K562 (cell line): ENCODE data around the gene SHC1. TPM values are rescaled to one million over a fixed set of nuclear protein-coding genes. Genes with fewer than 3 reads are reported as not detected.

Experiments
- ATF1 ChIP-seq, 2 experiments: fragments of 450-650 bp in 1 of 2; IDR thresholded peaks; 2 replicates each; pipeline ENCODE4 v1.6.1; 2016; ENCODE audit warnings: missing compliant biosample characterization in 1 of 2, missing genetic modification characterization in 1 of 2
- NFYB ChIP-seq: IDR thresholded peaks from 2 replicates; pipeline ENCODE4 v1.6.1; 2011; ENCODE audit warnings: mild to moderate bottlenecking, moderate library complexity; ENCODE audit not compliant: insufficient read length; ENCODE audit errors: extremely low read depth
- NR4A1 ChIP-seq, 2 experiments: fragments of 250-450 bp in 1 of 2; fragments of 450-650 bp in 1 of 2; sonication (Bioruptor Pico) in 1 of 2; IDR thresholded peaks; 2 replicates each; pipeline versions ENCODE4 v1.4.0 to v1.6.1; 2016 to 2020; ENCODE audit warnings: mild to moderate bottlenecking in 2 of 2, missing compliant biosample characterization in 1 of 2, missing genetic modification characterization in 1 of 2, moderate library complexity in 1 of 2
- SMARCB1 ChIP-seq: IDR thresholded peaks from 2 replicates; pipeline ENCODE4 v1.6.1; 2011; ENCODE audit warnings: improper control_type of control experiment, low read depth; ENCODE audit not compliant: insufficient read length
- STAG1 ChIP-seq: sonication (generic); formaldehyde crosslinking; IDR thresholded peaks from 2 replicates; pipeline ENCODE4 v1.5.0; 2020; ENCODE audit warnings: missing genetic modification reagents, borderline replicate concordance
- TFAM ChIP-seq: fragments of 250-450 bp; sonication (Bioruptor Pico); conservative IDR thresholded peaks from 2 replicates; pipeline ENCODE4 v1.5.0; 2021; ENCODE audit warnings: mild to moderate bottlenecking, moderate library complexity
- ZBTB34 ChIP-seq: fragments of 250-450 bp; sonication (Bioruptor Pico); IDR thresholded peaks from 2 replicates; pipeline ENCODE4 v1.8.0; 2021; ENCODE audit warnings: mild to moderate bottlenecking, moderate library complexity
- polyA plus RNA-seq, 8 experiments: library from polyadenylated mRNA; depleted of rRNA in 4 of 8; stranded (reverse) in 5 of 8; unstranded in 3 of 8; fragments of >200 nt; fragmentation: Nextera tagmentation in 2 of 8; fragmentation: Illumina TruSeq in 1 of 8; extraction: Ambion mirVana in 2 of 8; extraction: Trizol in 1 of 8; gene quantifications; 2 replicates each; pipeline versions ENCODE4 v1.2.1 to v1.2.3, GENCODE V29; 2011 to 2014; ENCODE audit warnings: inconsistent platforms in 1 of 8, missing spikeins in 1 of 8
- total RNA-seq, 7 experiments: library from RNA; depleted of rRNA in 6 of 7; stranded (reverse); fragments of >200 nt in 6 of 7; fragmentation: Illumina TruSeq in 2 of 7; extraction: Trizol in 2 of 7; gene quantifications; 2 replicates each; pipeline versions ENCODE4 v1.2.1 to v1.2.3, GENCODE V29; 2011 to 2021; ENCODE audit warnings: low replicate concordance in 1 of 7
- TF ChIP-seq, protein P1 (sequence below): fragments of 450-650 bp; IDR thresholded peaks from 2 replicates; pipeline ENCODE4 v1.6.1; 2016; ENCODE audit warnings: mild to moderate bottlenecking, moderate library complexity

Gene SHC1
- total and polyA plus RNA-seq, 9 of the 15 experiments (the other 6 are each of a cell fraction or from before 2014, with no cell fraction given): 4.1 to 113 (median 51.9) TPM

- TF ChIP-seq ATF1 (CRISPR knock-in tag; IDR thresholded peaks at IDR 0.05) (no peak), ATF1 (tag; IDR thresholded peaks at IDR 0.05) (peak; percentile 67), ZBTB34 (no peak), STAG1 (CRISPR knock-in tag) (no peak), NR4A1 (CRISPR knock-in tag; IDR thresholded peaks at IDR 0.05) (no peak), NR4A1 (tag; IDR thresholded peaks at IDR 0.05) (0 out of 2 replicates have a peak, but pooled peaks have one; percentile 15), TFAM (CRISPR knock-in tag) (no peak), SMARCB1 (no peak), NFYB (no peak)
- TF ChIP-seq, protein P1, sequence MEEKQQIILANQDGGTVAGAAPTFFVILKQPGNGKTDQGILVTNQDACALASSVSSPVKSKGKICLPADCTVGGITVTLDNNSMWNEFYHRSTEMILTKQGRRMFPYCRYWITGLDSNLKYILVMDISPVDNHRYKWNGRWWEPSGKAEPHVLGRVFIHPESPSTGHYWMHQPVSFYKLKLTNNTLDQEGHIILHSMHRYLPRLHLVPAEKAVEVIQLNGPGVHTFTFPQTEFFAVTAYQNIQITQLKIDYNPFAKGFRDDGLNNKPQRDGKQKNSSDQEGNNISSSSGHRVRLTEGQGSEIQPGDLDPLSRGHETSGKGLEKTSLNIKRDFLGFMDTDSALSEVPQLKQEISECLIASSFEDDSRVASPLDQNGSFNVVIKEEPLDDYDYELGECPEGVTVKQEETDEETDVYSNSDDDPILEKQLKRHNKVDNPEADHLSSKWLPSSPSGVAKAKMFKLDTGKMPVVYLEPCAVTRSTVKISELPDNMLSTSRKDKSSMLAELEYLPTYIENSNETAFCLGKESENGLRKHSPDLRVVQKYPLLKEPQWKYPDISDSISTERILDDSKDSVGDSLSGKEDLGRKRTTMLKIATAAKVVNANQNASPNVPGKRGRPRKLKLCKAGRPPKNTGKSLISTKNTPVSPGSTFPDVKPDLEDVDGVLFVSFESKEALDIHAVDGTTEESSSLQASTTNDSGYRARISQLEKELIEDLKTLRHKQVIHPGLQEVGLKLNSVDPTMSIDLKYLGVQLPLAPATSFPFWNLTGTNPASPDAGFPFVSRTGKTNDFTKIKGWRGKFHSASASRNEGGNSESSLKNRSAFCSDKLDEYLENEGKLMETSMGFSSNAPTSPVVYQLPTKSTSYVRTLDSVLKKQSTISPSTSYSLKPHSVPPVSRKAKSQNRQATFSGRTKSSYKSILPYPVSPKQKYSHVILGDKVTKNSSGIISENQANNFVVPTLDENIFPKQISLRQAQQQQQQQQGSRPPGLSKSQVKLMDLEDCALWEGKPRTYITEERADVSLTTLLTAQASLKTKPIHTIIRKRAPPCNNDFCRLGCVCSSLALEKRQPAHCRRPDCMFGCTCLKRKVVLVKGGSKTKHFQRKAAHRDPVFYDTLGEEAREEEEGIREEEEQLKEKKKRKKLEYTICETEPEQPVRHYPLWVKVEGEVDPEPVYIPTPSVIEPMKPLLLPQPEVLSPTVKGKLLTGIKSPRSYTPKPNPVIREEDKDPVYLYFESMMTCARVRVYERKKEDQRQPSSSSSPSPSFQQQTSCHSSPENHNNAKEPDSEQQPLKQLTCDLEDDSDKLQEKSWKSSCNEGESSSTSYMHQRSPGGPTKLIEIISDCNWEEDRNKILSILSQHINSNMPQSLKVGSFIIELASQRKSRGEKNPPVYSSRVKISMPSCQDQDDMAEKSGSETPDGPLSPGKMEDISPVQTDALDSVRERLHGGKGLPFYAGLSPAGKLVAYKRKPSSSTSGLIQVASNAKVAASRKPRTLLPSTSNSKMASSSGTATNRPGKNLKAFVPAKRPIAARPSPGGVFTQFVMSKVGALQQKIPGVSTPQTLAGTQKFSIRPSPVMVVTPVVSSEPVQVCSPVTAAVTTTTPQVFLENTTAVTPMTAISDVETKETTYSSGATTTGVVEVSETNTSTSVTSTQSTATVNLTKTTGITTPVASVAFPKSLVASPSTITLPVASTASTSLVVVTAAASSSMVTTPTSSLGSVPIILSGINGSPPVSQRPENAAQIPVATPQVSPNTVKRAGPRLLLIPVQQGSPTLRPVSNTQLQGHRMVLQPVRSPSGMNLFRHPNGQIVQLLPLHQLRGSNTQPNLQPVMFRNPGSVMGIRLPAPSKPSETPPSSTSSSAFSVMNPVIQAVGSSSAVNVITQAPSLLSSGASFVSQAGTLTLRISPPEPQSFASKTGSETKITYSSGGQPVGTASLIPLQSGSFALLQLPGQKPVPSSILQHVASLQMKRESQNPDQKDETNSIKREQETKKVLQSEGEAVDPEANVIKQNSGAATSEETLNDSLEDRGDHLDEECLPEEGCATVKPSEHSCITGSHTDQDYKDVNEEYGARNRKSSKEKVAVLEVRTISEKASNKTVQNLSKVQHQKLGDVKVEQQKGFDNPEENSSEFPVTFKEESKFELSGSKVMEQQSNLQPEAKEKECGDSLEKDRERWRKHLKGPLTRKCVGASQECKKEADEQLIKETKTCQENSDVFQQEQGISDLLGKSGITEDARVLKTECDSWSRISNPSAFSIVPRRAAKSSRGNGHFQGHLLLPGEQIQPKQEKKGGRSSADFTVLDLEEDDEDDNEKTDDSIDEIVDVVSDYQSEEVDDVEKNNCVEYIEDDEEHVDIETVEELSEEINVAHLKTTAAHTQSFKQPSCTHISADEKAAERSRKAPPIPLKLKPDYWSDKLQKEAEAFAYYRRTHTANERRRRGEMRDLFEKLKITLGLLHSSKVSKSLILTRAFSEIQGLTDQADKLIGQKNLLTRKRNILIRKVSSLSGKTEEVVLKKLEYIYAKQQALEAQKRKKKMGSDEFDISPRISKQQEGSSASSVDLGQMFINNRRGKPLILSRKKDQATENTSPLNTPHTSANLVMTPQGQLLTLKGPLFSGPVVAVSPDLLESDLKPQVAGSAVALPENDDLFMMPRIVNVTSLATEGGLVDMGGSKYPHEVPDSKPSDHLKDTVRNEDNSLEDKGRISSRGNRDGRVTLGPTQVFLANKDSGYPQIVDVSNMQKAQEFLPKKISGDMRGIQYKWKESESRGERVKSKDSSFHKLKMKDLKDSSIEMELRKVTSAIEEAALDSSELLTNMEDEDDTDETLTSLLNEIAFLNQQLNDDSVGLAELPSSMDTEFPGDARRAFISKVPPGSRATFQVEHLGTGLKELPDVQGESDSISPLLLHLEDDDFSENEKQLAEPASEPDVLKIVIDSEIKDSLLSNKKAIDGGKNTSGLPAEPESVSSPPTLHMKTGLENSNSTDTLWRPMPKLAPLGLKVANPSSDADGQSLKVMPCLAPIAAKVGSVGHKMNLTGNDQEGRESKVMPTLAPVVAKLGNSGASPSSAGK: no peak
Measured at GRCh38 chr1:155017041-155017945, 46.7 kb upstream of the SHC1 start (continued).
